Activated CD8-positive, alpha-beta memory T cell treated with anti-CD3 and anti-CD28 coated beads for 4 hours (primary cell): ENCODE results near the gene HOXC10.

Experiments used
- DNase-seq, 2 donors: peaks; one replicate each; pipeline ENCODE4 v3.0.0-alpha.2; 2020; ENCODE audit warnings: low read depth in 2 of 2

The HOXC10 gene

GRCh38 chr12:53965281-53966084 lies 19.5 kb upstream of the HOXC10 start:
- DNase-seq = no peak

GRCh38 chr12:53966085-53966384 lies 18.9 kb upstream of the HOXC10 start:
- DNase-seq = no peak

GRCh38 chr12:53966385-53967133 lies 18.4 kb upstream of the HOXC10 start:
- no peak for DNase-seq

DNA sequence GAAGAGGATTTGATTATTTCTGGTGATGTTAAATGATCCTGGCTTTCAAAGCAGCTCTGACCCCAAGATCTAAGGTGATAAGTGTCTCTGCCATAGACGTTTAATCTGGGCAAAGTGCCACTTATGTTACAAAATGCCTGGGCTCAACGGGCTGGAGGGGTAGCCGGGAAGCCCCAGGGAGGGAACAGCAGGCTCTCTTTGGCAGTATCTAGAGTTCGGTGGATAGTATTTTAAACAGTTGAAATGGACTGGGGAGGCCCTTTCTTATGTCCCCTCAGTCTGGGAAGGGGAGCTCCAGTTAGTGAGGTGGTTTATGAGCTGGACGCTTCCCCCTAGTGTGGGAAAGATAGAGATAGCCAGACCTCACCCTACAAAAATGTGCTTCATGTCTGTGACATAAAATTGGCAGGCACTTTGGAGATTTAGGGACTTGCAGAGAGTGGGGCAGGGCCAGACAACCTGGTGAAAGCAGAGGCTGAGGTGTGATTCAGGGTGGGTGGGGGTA lies 17.5 kb upstream of the HOXC10 start:
- DNase-seq = no peak

DNA sequence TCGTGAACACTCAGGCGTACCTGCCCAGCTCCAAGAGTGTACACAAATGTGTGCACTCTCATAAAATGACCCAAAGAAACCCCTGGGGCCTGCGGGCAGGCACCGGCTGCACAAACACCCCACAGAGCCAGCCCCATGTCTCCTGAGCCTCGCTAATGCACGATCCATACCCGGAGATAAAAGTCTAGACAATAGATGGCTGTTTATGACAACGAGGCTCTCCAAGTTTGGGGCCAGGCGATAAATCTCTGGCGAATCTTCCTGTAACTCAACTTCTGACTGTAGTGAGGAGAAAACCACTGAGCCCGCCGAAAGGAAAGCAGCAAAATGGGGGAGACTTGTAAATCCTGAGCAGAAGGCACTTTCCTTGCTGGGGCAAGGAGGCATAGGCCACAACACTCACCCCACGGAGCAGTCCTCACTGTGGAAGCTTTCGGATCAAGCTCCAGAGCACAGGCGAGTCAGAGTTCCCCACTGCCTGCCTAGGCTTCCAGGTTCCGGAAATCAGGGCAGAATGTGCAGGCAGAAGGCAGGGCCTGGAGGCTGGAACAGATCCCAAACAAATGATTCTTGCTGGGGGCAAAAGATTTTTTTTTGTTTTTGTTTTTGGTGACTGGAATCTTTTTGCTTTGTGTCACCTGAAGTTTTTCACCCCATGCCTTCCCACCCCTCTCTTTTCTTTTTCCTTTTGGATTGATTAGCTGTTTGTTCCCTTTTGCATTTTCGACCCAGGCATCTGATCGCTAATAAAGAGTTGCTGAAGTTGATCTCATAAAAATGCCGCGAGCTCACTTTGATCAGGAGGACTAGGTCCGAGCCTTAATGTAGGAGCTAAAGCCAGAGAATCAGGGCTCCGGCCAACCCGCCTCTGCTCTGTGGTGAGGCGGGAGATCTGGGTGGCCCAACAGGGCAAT lies 16.5 kb upstream of the HOXC10 start:
- no peak for DNase-seq

DNA sequence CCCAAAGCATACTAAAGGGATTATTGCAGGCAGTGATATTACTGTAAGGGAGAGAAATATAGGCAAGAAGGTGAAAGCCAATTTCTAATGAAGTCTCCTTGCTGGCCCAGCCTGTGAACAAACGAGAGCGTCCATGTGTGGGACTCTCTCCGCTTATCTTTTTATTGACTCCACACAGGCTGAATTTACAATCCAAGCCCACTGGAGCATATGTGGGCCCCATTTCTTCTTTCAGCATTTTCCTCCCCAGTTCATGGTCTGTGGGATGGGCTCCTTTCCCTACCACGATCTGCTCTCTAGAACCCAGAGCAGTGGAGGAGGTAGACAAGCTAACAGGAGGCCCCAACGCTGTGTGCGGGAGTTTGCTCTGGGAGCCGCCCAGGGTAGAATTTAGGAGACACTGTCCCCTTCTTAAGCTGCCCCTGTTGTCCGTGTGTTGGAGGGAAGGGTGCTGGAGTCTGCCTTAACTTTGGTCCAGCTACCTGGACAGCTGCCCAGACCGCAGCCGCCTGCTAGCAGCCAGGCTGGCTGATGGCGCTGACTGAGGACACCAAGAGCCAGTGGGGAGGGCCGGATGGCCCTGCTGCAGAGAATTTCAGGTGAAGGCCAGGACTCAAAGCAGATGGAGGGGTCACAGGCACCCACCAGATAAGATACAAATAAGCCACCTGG lies 15.2 kb upstream of the HOXC10 start:
- no peak for DNase-seq

DNA sequence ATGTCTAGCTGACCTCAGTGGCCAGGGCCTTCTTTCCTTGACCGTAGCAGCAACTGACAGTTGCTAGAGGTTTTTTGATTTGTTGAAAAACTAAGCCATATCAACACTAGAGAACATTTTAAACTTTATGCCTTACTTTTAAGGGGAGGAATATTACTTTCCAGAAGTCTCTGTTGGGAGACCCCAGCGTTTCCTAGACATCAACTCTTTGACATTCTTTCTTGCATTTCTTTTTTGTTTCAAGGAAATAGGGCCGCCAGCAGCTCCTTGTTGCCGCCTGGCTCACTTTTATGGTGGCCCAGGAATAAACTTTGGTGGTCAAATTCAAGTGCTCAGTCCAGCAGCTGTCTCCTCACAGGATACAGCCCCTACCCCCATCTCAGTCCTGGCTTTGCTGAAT lies 14.5 kb upstream of the HOXC10 start:
- no peak for DNase-seq

GRCh38 chr12:53971129-53971528 lies 13.8 kb upstream of the HOXC10 start:
- no peak for DNase-seq

DNA sequence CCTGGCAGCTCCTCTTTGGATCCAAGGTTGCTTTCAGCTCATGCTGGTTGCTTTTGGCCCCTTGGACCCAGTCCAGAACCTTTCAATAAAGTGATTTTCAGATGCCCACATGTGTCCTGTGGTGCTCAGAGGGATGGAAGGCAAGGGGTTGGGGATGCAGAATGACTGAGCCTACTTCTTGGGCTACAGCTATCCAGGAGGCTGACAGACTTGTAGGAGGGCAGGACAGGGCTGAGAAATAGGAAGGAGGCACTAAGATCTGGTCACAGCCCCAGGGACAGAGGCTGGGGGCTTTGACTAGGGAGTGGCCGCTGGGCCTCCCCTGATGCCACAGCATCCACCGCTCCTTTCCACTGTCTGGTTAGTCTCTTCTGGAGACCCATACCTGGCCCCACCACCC lies 13.3 kb upstream of the HOXC10 start:
- no peak for DNase-seq

DNA sequence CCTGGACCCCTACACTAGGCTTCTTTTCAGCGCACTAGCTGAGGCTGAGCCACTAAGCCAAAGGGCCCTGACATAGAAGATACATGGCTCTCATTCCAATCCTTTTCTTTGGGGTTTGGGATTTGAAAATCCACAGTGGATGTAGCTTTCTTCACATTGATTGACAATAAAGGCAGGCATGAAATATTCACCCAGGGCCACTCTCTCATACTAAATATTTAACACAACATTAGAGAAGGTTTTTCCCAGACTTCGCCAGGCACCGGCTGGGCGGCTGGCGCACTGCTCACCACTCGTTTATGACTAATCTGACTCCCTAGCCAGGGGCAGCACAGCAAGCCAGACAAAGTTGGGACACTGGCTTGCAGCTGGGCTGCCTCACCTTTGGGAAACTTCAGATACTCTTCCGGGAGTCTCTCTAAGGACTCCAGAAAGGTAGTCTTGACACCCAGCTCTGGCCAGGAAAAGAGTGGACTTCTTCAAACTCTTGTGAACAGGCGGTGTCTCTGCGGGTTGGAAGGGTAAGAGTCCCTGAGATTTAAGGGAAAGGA lies 12.7 kb upstream of the HOXC10 start:
- DNase-seq = no peak

GRCh38 chr12:53972722-53973235 lies 12.2 kb upstream of the HOXC10 start, which contains the start of gene HOXC11:
Gene HOXC11, plus strand, starts transcription at chr12:53973126. Its CDS starts 116 bp downstream, at chr12:53973242.
- DNase-seq = no peak

- DNase-seq = no peak
Observed at GRCh38 chr12:53973236-53974042, 11.5 kb upstream of the HOXC10 start.

DNA sequence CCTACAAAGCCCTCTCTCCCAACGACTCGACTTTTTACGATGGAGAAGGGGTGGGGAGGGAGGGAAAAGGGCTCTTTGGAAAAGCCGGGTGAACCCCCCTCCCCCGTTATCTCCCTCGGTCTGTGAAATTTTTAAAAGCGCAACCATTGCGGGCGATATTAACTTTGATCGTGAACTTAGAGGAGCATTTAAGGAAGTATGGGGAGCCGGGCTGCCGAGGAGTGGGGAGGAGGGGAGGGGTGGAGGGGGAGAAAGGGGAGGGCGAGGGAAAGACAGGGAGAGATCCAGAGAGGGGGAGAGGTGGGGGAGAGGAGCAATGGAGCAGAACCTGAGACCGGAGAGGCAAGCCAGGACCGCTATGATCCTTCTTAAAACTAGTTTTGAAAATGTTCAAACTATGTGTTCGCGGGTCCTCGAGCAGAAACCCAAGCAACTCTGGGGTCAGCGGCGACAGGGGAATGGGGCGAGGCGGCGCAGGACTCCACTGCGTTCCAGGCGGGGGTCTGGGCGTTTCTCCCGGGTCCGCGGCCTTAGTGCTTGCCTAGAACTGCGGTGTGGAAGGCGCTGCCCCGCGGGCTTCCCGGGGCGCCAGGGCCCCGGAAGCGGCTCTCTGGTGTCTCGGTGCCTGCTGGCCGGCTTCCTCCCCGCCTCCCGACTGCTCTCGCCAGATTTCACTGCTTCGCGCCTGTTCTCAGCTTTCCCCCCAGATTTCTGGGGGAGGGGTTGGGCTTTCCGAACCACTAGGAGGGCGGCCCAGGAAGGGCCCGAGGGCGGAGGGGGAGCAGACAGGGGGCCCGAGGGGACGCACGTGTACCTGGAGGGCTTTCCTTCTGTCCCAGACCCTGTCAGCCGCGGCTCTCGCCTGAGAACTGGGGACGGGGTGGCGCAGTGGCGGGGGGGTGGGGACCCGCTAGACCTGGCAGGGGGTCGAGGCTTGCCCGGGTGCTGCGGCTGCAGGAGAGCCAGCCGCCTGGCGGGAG lies 10.6 kb upstream of the HOXC10 start, which contains the start of gene HOTAIR:
Gene HOTAIR, minus strand, starts transcription at position 871 of the 980 bp plus-strand sequence.
- DNase-seq = no peak

GRCh38 chr12:53975064-53975471 lies 9.9 kb upstream of the HOXC10 start:
- DNase-seq = no peak

GRCh38 chr12:53975479-53976152 lies 9.3 kb upstream of the HOXC10 start:
- no peak for DNase-seq

DNA sequence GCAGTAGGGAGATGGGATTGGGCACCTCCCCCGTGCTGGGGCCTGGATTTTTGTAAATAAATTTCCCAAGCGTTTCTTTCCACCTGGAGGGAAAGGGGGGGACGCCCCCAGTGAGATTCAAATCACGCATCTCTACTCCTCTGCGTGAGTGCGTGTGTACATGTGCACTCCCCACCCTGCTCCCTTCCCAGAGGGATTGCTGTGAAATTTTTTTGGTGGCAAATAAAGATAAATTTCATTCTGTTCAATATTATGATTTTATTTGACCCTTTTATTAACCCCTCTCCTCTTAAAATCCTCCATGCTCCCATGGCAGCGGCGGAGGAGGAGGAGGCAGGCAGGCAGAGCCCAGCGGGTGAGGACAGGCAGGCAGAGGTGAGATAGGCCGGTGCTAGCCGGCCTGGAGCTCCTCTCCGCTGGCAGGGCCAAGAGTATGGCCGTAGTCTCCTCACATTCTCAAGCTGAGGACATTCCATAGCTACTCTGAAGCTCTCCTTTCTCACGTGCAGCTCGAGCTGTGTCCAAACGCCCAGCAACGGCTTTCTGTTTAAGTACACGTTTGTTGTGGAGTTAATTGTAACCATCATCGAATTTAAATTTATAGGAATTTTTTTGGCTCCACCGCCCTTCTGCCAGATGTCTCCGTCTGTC lies 8.6 kb upstream of the HOXC10 start:
- DNase-seq = no peak

- no peak for DNase-seq
Observed at GRCh38 chr12:53976823-53977595, 7.9 kb upstream of the HOXC10 start.
